ENCODE measurements around the gene TMEM256.

TMEM256 gene

DNA sequence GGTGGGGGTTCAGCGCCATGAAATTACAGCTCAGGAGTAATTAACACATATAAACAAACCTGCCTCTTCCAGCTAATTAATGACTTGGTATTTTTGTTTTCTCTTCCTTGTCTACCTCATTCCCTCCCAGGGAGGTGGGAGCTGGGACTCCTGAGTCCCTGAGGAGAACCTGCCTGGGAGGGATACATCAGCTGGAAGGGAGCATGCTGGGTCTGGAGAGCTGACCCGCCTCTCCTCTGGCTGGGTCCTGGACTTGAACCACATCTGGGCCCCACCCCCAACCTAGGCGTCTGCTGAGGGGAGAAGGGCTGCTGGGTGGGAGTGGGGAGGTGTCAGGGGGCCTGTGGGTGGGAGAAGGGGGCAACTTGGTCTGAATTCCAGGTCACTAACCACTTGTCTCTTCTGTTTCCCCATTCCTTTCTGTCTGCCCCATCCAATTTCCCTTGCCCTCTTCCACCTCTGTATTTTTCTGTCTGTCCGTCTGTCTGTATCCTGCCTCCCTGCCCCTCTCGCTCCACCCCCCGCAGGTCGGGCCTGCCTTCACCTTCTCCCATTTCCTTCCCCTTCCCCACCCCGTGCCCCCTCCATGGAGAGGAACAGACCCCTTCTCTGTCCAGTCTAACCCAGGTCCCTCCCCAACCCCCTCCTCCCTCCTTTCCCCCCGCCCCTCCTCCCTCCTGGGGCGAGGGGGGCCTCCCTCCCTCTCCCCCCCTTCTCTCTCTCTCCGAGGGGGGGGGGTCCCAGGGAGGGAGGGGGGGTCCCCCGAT lies 3.8 kb upstream of the TMEM256 start, which contains the start of gene NLGN2:
TSS of gene NLGN2 (plus strand) at position 361 of the 767 bp plus-strand sequence. CDS start 411 bp downstream, outside the sequence.
- DNase-seq (ENCODE audit: low spot score) = no peak

DNA sequence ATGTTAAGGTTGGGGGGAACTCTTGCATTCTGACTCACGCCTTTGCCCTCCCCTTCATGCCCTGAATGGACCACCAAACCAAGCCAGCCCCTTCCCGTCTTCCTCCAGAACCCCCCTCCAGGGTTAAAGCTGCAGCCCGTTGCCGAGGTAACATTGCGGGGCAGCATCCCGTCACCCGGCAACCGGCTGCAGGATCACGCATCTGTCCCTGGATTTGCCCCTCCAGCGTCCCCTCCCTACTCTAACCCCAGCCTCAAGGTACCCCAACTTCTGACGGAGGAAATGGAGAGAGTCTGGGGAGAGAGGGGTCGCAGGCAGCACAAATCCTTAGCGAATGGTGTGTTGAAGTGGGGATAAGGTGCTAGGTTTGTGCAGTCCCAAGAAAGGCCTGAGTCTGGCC lies 3.2 kb upstream of the TMEM256 start:
- no peak for DNase-seq (ENCODE audit: low spot score)

DNA sequence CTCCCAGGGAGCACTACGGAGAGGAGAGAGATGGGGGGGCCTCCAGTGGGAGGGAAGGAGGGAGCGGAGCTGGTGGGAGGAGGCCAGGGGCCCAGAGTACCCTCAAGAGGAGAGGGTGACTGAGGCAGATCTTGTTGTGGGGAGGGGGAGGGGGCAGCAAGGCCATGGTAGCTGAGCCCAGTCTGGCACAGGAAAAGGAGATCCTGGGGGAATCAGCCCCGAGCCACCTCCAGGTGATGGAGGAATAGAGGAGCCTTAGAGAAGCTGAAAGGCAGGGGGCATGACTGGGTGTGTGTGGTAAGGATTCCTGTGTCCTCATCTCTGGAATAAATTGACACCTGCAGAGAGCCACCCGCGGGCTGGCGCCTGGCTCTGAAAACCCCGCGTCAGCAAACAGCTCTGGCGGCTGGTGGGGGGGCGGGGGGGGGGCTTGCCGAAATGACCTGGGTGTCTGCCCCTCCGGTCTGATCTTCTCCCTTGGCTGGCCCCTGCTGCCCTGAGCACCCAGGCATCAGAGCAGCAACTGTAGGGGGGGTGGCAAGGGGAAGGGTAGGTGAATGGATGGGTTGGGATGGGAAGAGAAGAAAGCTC lies 2.4 kb upstream of the TMEM256 start:
- DNase-seq (ENCODE audit: low spot score) = no peak

DNA sequence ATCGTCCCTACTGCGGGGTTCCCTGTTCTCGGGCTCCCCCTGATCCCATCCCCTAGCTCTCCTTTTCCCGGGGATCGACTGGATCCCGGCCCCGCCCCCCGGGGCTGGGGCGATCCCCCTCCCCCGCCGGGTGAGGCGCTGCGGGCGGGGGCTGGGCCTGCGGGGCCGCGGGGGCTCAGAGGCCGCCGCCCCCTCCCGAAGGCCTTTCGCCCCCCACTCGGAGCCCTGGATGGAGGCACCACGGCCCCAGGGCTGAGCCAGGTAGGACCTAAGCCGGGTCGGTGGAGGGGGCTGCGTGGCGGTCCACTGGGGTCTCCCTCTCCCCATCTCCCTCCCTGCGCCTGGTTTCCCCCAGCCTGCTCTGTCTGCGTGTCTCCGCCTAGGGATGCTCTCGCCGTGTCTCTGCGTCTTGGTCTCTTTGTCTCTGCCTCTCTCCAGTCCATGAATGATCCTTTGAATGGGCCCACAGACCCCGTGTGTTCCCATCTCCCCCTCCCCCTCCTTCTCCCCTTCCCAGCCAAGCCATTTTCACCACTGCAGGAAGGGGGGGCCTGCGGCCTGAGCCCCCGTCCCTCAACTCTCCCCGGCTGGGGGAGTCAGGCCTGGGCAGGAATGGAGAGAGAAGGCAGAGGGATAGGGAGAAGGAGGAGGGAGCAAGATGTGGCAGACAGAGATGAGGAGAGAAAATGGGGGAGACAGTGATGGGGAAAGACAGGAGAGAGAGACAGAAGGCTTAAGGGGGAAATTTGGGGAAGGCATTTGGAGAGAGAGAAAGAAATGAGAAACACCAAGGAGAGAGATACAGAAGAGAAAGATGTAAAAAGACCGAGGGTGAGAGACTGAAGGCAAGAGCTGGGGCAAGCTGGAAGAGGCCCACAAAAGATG lies 1.7 kb upstream of the TMEM256 start:
- DNase-seq (ENCODE audit: low spot score) = no peak

DNA sequence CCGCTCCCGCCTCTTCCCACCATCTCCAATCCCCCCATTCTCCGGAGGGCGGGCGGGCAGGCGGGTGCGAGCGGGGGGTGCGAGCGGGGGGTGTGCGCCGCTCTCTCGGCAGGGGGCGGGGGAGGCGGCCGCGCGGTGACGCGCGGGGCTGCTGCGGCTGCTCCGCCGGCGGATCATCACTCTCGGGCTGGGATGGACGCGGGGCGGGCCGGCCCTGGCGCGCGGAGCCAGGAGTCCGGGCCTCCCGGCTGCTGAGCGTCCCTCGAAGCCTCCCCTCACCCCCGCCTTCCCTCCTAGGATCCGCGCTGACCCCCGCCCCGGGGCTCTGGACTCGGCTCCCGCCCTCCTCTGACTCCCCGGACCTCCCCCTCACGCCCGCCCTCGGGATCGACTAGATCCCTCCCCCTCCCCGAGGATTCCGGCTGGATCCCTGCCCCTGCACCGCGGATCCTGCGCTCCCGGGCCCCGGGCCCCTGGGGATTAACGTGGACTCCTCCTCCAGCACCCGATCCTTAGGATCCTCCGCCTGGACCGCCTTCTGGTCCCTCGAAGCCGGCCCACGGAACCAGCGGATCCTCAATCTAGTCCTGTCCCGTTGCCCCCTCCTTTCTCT lies 946 bp upstream of the TMEM256 start:
- DNase-seq (ENCODE audit: low spot score) = no peak

DNA sequence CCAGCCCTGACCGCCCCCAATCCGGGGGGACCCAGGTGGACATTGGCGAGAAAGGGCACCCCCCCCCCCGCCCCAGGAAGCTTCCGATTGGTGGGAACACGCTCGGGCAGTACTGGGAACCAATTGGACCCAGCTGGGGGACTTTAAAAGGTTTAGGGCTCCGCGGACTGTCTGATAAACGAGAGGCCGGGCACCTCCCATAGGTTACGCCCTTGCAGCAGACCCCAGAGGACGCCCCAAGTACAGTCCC lies 245 bp downstream of the TMEM256 start:
- DNase-seq (ENCODE audit: low spot score) = peak; percentile 73

DNA sequence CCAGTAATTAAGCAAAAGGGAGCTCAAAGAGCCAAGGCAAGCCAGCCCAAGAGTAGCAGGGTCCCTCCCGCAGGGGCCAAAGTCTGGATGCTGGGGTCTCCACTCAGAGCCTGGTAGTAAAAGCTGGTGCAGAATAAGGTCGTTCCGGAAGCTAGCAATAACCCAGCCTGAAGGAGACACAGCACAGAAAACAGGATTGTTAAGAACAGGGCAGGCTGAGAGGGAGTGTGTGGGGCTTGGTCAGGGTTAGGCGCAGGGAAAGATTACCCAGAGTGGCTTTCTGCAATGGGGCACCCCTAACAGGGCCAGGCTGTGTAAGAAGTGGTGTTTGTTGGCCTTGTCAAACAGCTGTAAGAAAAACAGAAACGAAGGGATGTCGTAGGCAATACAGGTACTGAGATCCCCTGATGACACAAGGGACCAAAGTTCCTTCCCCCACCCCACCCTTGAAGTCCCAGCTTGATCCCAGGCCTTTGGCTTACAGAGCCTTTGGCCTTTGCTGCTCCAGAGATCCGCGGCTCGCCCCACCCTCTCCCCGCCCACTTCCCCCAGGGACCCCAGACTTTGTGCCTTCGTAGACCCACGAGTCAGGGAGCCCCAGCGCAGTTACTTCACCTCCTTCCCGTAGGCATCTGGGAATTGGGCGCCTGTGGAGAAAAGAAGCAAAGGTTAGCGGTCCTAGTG lies 712 bp downstream of the TMEM256 start:
- DNase-seq (ENCODE audit: low spot score) = no peak

DNA sequence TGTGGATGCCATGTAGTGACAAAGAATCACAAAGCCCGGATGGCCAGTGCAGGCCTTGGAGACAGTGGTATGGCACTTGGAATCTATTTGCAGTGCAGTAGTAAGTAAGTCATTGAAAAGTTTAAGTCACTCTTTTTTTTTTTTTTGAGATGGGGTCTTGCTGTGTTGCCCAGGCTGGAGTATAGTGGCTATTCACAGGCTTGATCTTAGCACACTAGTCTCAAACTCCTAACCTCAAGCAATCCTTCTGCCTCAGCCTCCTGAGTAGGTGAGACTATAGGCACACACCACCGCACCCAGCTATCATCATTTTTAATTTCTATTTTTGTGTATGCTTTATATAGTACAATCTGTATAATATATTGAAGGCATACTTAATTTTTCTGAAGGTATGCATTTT lies 5.3 kb downstream of the TMEM256 start:
- DNase-seq (ENCODE audit: low spot score) = no peak

DNA sequence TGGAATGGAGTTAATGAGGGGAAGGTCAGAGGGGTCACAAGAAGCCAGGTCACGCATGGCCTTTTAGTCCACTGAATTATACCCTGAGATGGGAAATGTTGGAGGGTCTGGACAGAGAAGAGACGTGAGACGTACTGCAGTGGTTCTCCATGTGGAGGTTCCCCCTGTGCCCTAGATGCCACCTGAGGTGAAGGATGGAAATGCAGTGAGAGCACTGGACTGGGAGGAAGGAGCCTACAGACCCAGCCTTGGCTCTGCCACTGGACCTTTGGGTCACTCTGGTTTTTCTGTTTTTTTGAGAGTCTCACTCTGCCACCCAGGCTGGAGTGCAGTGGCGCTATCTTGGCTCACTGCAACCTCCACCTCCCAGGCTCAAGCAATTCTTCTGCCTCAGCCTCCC lies 7.8 kb downstream of the TMEM256 start:
- DNase-seq (ENCODE audit: low spot score) = no peak

DNA sequence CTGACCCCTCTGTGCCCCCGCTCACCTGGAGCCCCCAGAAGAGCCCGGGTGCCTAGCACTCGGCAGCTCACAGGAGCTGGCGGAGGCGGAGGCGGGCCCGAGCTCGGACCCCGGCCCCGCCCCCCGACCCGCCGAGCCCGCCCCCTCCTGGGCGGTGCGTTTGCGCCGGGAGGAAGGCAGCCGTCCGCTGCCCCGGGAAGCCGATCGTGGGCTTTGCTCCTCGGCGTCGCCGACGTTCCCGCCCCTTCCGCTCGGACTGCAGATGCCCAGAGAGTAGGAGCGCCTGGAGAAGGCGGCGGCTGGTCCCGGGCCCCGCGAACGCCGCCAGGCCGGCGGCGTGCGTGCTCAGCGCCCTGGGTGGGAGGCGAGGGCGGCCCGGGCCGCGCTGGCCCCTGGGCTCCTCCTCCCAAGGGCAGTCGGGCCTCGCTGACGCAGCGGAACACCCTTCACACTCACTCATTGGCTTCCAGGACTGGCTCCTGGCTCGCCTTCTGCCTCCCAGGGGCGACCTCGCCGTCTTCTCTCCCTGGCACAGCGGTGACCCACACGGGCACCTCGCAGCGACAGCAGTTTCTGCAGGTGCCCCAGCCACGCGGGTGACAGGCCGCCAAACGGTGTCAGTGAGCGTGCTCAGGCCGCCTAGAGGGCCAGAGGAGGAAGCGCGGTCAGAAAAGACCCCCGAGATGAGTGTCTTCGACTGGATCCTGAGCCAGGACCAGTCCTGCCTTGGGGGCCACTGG lies 9.3 kb downstream of the TMEM256 start, which contains the start of gene PLSCR3:
TSS of gene PLSCR3 (minus strand) at position 74 of the 740 bp plus-strand sequence. CDS start 415 bp downstream, outside the sequence.
- peak; percentile 90 for DNase-seq (ENCODE audit: low spot score)

DNA sequence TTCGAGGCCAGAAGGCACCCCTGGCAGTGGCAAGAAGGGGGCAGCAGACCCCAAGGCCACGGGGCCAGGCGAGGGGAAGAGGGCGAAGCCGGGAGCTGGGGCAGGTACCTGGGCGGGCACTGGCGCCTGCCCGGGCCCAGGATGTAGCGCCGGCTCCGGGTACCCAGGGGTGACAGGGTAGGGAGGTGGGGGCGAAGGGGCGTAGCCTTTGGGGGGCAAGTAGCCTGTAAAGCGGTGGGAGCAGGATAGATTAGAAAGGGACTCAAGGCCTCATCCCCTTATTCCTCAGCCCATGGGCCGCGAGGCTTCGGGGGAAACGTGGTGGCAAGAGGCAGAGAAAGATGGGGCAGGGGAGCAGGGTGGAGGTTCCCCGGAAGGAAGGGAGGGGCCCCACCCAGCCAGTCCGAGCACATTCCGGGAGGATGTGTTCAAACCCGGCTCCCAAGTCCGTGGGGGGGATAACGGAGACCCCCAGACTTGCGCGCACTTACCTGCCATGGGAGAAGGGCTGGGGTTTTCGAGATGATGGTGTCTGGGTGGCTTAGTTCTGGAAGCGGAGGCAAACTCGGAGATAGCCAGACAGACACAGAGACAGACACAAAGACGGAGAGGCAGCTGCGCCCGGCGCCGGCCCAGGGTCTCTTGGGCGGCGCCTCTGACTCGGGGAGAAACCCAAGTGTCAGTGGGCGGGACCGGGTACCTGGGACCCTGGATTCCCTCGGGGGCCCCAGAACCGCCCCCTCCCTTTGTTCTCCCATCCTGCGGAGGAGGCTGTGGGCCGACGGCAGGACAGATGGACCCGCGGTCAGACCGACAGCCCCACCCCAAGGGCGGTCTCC lies 10.1 kb downstream of the TMEM256 start:
- DNase-seq (ENCODE audit: low spot score) = peak; percentile 58

DNA sequence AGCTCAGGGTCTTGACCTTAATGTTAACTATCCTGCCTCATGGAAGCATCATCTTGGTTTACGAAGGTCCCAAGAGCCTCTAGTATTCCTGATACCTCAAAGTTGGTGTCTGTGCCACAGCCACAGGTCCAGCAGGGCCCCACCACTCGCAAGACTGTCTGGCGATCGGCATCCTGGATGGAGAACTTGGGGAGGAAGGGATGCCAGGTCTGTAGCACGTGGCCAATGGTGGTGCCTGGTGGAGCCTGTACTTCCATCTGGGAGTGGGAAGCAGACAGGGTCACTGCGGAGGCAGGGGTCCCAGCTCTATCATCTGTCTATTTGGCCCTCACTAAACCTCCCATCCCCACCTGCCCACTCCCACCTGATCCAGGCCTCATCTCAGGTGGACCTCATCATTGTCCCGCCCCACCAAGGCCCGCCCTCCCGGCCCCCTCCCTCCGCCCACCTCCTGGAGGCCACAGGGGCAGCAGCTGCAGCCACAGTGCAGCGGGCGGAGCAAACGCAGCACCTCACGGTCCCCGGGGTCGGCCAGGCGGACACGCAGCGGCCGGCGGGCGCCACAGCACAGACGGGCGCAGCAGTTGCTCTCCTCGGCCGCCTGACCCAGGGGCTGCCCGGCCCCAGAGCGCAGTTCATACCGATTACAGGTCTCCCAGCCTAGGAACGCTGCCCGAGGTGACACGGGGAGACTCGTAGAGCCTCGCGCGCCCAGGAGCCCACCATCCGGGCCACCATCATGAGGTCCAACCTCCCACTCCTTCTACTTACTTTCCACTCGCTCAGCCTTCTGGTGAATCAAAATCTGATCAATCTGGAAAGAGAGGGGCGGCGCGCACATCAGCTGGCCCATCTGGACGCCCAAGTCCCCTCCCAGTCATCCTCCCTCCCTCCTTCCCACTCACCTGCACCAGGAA lies 10.9 kb downstream of the TMEM256 start:
- DNase-seq (ENCODE audit: low spot score) = no peak

DNA sequence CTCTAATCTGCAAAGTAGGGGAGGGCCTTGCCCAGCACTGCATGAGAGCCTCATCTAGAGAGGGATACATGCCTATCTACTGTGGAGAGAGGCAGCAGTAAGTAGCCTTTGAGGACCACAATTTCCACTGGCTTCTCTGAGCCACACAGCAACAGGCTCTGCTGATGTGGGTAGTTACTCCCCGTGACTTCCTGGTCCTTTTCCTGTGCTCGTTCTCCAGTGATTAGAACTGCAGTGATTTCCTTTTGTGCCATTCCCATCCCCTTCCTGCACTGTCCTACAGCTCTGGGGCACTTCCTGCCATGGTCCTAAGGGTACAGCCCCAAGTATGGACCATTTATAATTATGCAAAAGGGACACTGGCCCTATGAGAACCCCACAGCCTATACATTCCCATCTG lies 12.6 kb downstream of the TMEM256 start:
- DNase-seq (ENCODE audit: low spot score) = no peak

DNA sequence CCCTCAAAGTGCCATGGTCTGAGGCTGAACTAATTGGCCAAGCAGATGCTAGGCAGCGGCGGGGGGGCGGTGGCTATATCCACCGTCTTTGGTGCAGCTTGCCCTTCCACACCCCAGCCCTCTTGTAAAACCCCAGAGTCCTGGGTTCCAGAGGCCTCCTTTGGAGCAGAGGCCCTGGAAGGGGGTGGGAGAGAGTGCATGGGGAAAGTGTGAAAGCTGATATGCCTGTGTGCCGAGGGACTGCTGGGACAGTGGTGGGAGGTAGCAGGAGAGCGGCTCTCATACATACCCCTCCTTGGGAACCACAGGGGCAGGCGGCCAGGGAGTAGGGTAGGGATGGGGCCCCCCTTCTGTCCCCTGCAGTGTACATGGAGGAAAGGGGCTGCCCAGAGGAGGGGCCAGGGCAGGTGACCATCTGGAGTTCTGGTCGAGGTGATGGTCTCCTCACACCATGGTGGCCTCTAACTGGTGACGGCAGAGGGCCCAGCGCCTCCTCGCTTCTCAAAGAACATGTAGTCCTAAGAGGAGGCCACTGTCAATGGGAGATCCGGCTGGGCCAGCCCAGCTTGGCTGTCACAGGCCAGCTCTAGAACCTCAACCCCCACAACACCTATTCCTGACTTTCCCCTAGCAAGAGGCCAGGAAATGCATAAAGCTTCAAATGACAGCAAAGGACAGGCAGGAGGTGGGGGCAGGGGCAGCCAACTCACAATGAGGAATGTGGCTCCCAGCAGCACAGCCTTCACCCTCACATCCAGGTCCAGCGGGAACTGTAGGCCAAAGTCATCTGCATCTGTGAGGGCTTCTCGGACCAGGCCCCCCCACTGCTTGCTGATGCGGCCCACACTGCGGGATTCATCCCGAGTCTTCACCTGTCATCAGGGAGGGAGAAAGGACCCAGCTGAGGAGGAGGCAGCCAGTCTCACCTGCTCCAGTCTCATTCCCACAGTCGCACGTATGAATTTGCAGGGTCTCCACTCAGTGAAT lies 13.7 kb downstream of the TMEM256 start:
- DNase-seq (ENCODE audit: low spot score) = no peak

DNA sequence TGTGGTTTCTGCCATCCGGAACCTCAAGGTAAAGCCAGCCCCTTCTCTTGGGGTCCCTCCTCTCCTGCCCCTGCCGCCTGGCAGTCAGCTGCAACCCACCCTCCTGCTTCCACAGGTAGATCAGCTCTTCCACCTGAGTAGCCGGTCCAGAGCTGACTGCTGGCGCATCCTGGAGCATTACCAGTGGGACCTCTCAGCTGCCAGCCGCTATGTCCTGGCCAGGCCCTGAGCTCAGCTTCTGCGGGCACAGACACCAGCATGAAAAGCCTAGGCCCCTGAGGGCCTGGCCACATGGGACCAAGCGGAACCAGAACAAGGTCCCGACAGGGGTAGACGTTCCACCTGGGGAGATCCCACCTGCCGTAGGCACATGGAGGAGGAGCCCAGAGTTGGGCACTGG lies 15.0 kb downstream of the TMEM256 start:
- no peak for DNase-seq (ENCODE audit: low spot score)

DNA sequence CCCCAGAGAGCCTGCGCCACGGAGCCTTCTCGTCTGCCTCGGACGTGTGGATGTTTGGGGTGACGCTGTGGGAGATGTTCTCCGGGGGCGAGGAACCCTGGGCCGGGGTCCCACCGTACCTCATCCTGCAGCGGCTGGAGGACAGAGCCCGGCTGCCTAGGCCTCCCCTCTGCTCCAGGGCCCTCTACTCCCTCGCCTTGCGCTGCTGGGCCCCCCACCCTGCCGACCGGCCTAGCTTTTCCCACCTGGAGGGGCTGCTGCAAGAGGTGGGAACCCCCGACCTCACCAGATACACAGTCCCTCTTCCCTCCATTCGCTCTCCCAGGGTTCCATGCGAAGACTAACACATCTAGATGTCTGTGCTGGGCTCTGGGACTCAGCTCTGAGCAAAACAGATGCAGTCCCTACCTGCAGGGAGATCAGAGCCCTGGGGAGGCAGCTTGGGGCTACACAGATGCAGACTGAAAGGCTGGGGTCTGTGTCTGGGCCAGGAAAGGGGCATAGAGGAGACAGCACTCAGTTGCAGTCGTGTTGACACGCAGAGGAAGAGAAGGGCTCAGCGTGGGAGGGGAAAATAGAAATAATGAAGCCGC lies 19.3 kb downstream of the TMEM256 start:
- DNase-seq (ENCODE audit: low spot score) = no peak

DNA sequence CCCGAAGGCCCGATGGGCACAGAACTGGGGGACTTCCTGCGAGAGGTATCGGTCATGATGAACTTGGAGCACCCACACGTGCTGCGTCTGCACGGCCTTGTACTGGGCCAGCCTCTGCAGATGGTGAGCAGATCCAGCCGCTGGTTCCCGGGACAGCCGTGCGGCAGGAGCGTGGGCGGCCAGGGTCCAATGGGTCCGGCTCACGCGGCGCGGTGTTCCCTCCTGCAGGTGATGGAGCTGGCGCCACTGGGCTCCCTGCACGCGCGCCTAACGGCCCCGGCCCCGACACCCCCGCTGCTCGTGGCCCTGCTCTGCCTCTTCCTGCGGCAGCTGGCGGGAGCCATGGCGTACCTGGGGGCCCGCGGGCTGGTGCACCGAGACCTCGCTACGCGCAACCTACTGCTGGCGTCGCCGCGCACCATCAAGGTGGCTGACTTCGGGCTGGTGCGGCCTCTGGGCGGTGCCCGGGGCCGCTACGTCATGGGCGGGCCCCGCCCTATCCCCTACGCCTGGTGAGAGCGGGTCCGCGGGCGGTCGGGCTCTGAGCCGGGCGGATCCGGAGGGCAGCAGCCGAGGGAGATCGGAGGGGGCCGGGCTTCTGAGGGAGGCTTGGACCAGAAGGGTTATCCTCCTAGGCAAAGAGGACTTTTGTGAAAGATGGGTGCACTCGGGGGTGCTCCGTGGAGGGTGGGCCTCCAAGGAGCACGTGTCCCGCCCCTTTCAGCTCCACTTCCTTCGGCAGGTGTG lies 20.0 kb downstream of the TMEM256 start:
- no peak for DNase-seq (ENCODE audit: low spot score)

Data from SW480 (cell line).